H9 (cell line): ENCODE data around the gene GRB10. TPM values are rescaled to one million over a fixed set of nuclear protein-coding genes. Genes with fewer than 3 reads are reported as not detected.

Source experiments
- DNase-seq: peaks from one replicate; pipeline ENCODE4 v3.0.0-alpha.2; 2017
- H2AFZ ChIP-seq: one replicate; pipeline ENCODE4 v1.6.1; 2013; ENCODE audit warnings: mild to moderate bottlenecking, low read length, control low read depth, moderate library complexity
- H2AK5ac ChIP-seq: 2 replicates; pipeline ENCODE4 v1.6.1; 2013; ENCODE audit warnings: low read length, control low read depth, mixed read lengths; ENCODE audit not compliant: insufficient read length
- H2BK120ac ChIP-seq: one replicate; pipeline ENCODE4 v1.6.1; 2013; ENCODE audit warnings: low read depth, mild to moderate bottlenecking, low read length, control low read depth, inconsistent platforms; ENCODE audit not compliant: poor library complexity, severe bottlenecking
- H2BK12ac ChIP-seq: 2 replicates; pipeline ENCODE4 v1.6.1; 2013; ENCODE audit warnings: low read length, control low read depth, mixed read lengths, low read depth; ENCODE audit not compliant: insufficient read length
- H2BK15ac ChIP-seq: 2 replicates; pipeline ENCODE4 v1.6.1; 2013; ENCODE audit warnings: low read depth, low read length, control low read depth
- H2BK20ac ChIP-seq: one replicate; pipeline ENCODE4 v1.6.1; 2013; ENCODE audit warnings: low read depth, mild to moderate bottlenecking, low read length, control low read depth, inconsistent platforms; ENCODE audit not compliant: poor library complexity, severe bottlenecking
- H2BK5ac ChIP-seq: 2 replicates; pipeline ENCODE4 v1.6.1; 2013; ENCODE audit warnings: low read length, control low read depth, mixed read lengths; ENCODE audit not compliant: insufficient read length
- H3K14ac ChIP-seq: 2 replicates; pipeline ENCODE4 v1.6.1; 2013; ENCODE audit warnings: low read length, control low read depth; ENCODE audit not compliant: insufficient read depth
- H3K18ac ChIP-seq: 2 replicates; pipeline ENCODE4 v1.6.1; 2013; ENCODE audit warnings: low read depth, mild to moderate bottlenecking, mixed read lengths, low read length, control low read depth; ENCODE audit not compliant: insufficient read length
- H3K23ac ChIP-seq: 2 replicates; pipeline ENCODE4 v1.6.1; 2013; ENCODE audit warnings: low read length, control low read depth, mixed read lengths, low read depth; ENCODE audit not compliant: insufficient read length
- H3K23me2 ChIP-seq: 2 replicates; pipeline ENCODE4 v1.6.1; 2013; ENCODE audit warnings: low read depth, mild to moderate bottlenecking, mixed read lengths, low read length, control low read depth; ENCODE audit not compliant: insufficient read length, poor library complexity, severe bottlenecking
- H3K27ac ChIP-seq: 2 replicates; pipeline ENCODE4 v1.5.1; 2013; ENCODE audit warnings: low read length, control low read depth, mixed read lengths, low read depth; ENCODE audit not compliant: insufficient read length
- H3K27me3 ChIP-seq: 2 replicates; pipeline ENCODE4 v1.6.1; 2013; ENCODE audit warnings: low read length, control low read depth, inconsistent platforms; ENCODE audit not compliant: insufficient read depth
- H3K4ac ChIP-seq: 2 replicates; pipeline ENCODE4 v1.6.1; 2013; ENCODE audit warnings: low read depth, mild to moderate bottlenecking, control low read depth, inconsistent platforms, low read length, moderate library complexity
- H3K4me1 ChIP-seq: 2 replicates; pipeline ENCODE4 v1.6.1; 2013; ENCODE audit warnings: low read length, control low read depth, inconsistent platforms; ENCODE audit not compliant: insufficient read depth
- H3K4me2 ChIP-seq: 2 replicates; pipeline ENCODE4 v1.6.1; 2013; ENCODE audit warnings: low read length, control low read depth, mixed read lengths; ENCODE audit not compliant: insufficient read length, insufficient read depth
- H3K56ac ChIP-seq: 2 replicates; pipeline ENCODE4 v1.6.1; 2013; ENCODE audit warnings: low read depth, mild to moderate bottlenecking, mixed read lengths, low read length, control low read depth; ENCODE audit not compliant: insufficient read length
- H3K79me1 ChIP-seq: 2 replicates; pipeline ENCODE4 v1.6.1; 2013; ENCODE audit warnings: low read depth, mild to moderate bottlenecking, moderate library complexity, low read length, control low read depth, inconsistent platforms; ENCODE audit not compliant: insufficient read depth, poor library complexity, severe bottlenecking
- H3K79me2 ChIP-seq: 2 replicates; pipeline ENCODE4 v1.6.1; 2013; ENCODE audit warnings: low read length, control low read depth, inconsistent platforms; ENCODE audit not compliant: insufficient read depth
- H3K9ac ChIP-seq: 2 replicates; pipeline ENCODE4 v1.6.1; 2013; ENCODE audit warnings: low read length, control low read depth, mixed read lengths; ENCODE audit not compliant: insufficient read length; ENCODE audit errors: extremely low read depth
- H3K9me3 ChIP-seq: one replicate; pipeline ENCODE4 v1.6.1; 2013; ENCODE audit warnings: low read depth, low read length, inconsistent platforms; ENCODE audit not compliant: control insufficient read depth
- H3T11ph ChIP-seq: one replicate; pipeline ENCODE4 v1.6.1; 2013; ENCODE audit warnings: mild to moderate bottlenecking, low read length, control low read depth, inconsistent platforms
- H4K20me1 ChIP-seq: one replicate; pipeline ENCODE4 v1.6.1; 2013; ENCODE audit not compliant: control insufficient read depth, insufficient read length, insufficient read depth
- H4K5ac ChIP-seq: 2 replicates; pipeline ENCODE4 v1.6.1; 2013; ENCODE audit warnings: low read depth, mild to moderate bottlenecking, mixed read lengths, low read length, control low read depth; ENCODE audit not compliant: insufficient read length
- H4K8ac ChIP-seq: replicated peaks from 2 replicates; pipeline ENCODE4 v1.6.1; 2013; ENCODE audit warnings: low read length, control low read depth, mixed read lengths, low read depth; ENCODE audit not compliant: insufficient read length
- H4K91ac ChIP-seq: 2 replicates; pipeline ENCODE4 v1.6.1; 2013; ENCODE audit warnings: low read depth, mild to moderate bottlenecking, moderate library complexity, mixed read lengths, low read length, control low read depth; ENCODE audit not compliant: insufficient read length
- H3K27ac Mint-ChIP-seq, 3 experiments: 2 replicates in 2 of 3; 3 replicates in 1 of 3; pipeline ENCODE4 v1.8.0; 2020 to 2021; ENCODE audit warnings: mixed read lengths in 3 of 3, mild to moderate bottlenecking in 1 of 3, moderate library complexity in 1 of 3
- H3K27me3 Mint-ChIP-seq: 2 replicates; pipeline ENCODE4 v1.8.0; 2021; ENCODE audit warnings: low read depth, mild to moderate bottlenecking, moderate library complexity, mixed read lengths
- H3K36me3 Mint-ChIP-seq, 3 experiments: 2 replicates in 2 of 3; 3 replicates in 1 of 3; pipeline ENCODE4 v1.8.0; 2020 to 2021; ENCODE audit warnings: low read depth in 3 of 3, mixed read lengths in 3 of 3; ENCODE audit not compliant: insufficient read depth in 1 of 3
- H3K4me1 Mint-ChIP-seq, 2 experiments: 2 replicates each; pipeline ENCODE4 v1.8.0; 2020; ENCODE audit warnings: mixed read lengths in 2 of 2
- H3K4me3 Mint-ChIP-seq, 2 experiments: 2 replicates in 1 of 2; 3 replicates in 1 of 2; pipeline ENCODE4 v1.8.0; 2020 to 2021; ENCODE audit warnings: mild to moderate bottlenecking in 2 of 2, mixed read lengths in 2 of 2, moderate library complexity in 1 of 2
- H3K9me3 Mint-ChIP-seq, 2 experiments: 2 replicates in 1 of 2; 3 replicates in 1 of 2; pipeline ENCODE4 v1.8.0; 2020; ENCODE audit warnings: mild to moderate bottlenecking in 2 of 2, mixed read lengths in 2 of 2, moderate library complexity in 1 of 2
- WGBS: extraction: QIAGEN DNeasy Blood & Tissue Kit; methylation state at CpG from one replicate; pipeline ENCODE4 v1.1.7; 2013; ENCODE audit warnings: missing lambda C conversion rate, low lambda C conversion rate, mixed read lengths; ENCODE audit not compliant: insufficient read length; ENCODE audit errors: extremely low coverage; 5-methylcytosine and 5-hydroxymethylcytosine counted together
- total RNA-seq: library from RNA; stranded (reverse); gene quantifications from 2 replicates; pipeline ENCODE4 v1.2.1, GENCODE V29; 2021
- TF ChIP-seq, protein P1 (sequence below): fragments of 200-600 bp; sonication (generic); conservative IDR thresholded peaks from 3 replicates; pipeline ENCODE4 v1.8.0; 2021; ENCODE audit warnings: antibody characterized with exemption, mild to moderate bottlenecking

GRB10 gene
- total RNA-seq, 1 experiment from 2014 or later: 108 TPM

DNA sequence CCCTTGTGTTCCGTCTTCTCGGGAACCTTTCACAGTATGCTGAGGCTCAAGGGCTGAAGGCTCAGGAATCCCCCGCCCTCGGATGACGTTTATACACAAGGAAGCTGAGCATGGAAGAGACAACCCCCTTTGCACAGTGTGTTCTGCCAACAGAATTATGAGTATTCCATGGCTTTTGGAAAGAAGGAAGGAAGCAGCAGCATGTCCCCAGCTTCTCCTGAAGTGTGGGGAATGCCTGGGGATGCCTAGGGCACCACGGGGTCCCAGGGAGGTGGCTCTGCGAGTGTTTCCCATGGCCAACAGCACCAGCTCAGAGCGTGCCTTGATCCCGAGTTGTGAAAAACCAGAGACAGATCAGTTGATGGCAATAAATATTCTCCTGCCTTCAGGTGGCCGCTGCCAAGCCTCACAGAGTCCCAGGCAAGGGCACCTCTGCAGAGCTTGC, 128.7 kb downstream of the GRB10 start:
- no CpG with 5 or more reads among the region's 10 CpGs for WGBS
- Histone ChIP-seq H4K20me1 (no peaks in the 10 kb centered on the region), H4K5ac (no peak overlapping the region), H3K27ac (no peak overlapping the region), H3K23me2 (no peaks in the 10 kb centered on the region), H3K18ac (no peak overlapping the region), H3K4ac (no peak overlapping the region), H3K4me1 (no peaks in the 10 kb centered on the region), H3K56ac (no peak overlapping the region), H3T11ph (no peak overlapping the region), H3K27me3 (no peaks in the 10 kb centered on the region), H2AK5ac (no peak overlapping the region), H3K4me2 (no peak overlapping the region), H2BK12ac (no peak overlapping the region), H2AFZ (no peak overlapping the region), H3K9me3 (no peaks in the 10 kb centered on the region), H4K91ac (no peak overlapping the region), H2BK15ac (no peak overlapping the region), H3K79me2 (no peaks in the 10 kb centered on the region), H2BK20ac (no peak overlapping the region), H3K79me1 (no peaks in the 10 kb centered on the region), H4K8ac (no peak overlapping the region), H3K14ac (no peak overlapping the region), H3K23ac (no peak overlapping the region), H2BK120ac (no peak overlapping the region), H3K9ac (no peak overlapping the region), H2BK5ac (no peak overlapping the region)
- H3K9me3 Mint-ChIP-seq: no peaks in the 10 kb centered on the region
- H3K4me3 Mint-ChIP-seq: no peak overlapping the region
- H3K27ac Mint-ChIP-seq: 0 out of 7 replicates have a peak overlapping the region, but pooled peaks of 1 of the 3 experiments have one; percentile 19
- peaks cover 17 to 31% (median 18%) of the 10 kb centered on the region in 3 experiments for H3K36me3 Mint-ChIP-seq
- H3K4me1 Mint-ChIP-seq: peaks cover 5 to 9% of the 10 kb centered on the region in 2 experiments; a peak in 3 of 4 replicates
- TF ChIP-seq, protein P1, sequence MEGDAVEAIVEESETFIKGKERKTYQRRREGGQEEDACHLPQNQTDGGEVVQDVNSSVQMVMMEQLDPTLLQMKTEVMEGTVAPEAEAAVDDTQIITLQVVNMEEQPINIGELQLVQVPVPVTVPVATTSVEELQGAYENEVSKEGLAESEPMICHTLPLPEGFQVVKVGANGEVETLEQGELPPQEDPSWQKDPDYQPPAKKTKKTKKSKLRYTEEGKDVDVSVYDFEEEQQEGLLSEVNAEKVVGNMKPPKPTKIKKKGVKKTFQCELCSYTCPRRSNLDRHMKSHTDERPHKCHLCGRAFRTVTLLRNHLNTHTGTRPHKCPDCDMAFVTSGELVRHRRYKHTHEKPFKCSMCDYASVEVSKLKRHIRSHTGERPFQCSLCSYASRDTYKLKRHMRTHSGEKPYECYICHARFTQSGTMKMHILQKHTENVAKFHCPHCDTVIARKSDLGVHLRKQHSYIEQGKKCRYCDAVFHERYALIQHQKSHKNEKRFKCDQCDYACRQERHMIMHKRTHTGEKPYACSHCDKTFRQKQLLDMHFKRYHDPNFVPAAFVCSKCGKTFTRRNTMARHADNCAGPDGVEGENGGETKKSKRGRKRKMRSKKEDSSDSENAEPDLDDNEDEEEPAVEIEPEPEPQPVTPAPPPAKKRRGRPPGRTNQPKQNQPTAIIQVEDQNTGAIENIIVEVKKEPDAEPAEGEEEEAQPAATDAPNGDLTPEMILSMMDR: no peak
- H3K27me3 Mint-ChIP-seq: no peaks in the 10 kb centered on the region
- DNase-seq: no peak
